WI38 (cell line): ENCODE data around the gene PSMD11.

Experiments used
- H3K4me3 ChIP-seq: 2 replicates; pipeline ENCODE4 v1.5.1; 2011; ENCODE audit warnings: low read depth, mild to moderate bottlenecking, control low read depth, low read length
- TF ChIP-seq, protein P1 (sequence below): IDR thresholded peaks from 2 replicates; pipeline ENCODE4 v1.5.1; 2012; ENCODE audit warnings: low read depth, mild to moderate bottlenecking, control low read depth, low read length

Gene PSMD11

DNA sequence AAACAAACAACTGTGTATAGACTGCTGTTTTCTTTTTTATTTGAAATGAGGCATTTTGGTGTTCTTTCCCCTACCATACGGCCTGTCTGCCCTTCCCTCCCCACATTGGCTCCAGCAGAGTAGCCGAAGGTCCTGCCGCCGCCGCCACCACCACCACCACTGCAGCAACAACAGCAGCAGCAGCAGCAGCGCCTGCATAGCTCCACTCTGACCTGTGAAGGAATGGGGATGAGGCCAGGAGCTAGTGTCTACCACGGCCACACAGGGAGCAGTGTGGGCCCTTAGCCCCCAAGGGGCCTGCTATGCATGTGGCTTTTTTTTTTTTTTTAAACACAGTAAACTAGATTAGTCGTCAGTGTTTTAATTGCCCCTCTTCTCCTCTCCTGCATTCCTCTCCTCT, 36.9 kb downstream of the PSMD11 start:
- TF ChIP-seq, protein P1, sequence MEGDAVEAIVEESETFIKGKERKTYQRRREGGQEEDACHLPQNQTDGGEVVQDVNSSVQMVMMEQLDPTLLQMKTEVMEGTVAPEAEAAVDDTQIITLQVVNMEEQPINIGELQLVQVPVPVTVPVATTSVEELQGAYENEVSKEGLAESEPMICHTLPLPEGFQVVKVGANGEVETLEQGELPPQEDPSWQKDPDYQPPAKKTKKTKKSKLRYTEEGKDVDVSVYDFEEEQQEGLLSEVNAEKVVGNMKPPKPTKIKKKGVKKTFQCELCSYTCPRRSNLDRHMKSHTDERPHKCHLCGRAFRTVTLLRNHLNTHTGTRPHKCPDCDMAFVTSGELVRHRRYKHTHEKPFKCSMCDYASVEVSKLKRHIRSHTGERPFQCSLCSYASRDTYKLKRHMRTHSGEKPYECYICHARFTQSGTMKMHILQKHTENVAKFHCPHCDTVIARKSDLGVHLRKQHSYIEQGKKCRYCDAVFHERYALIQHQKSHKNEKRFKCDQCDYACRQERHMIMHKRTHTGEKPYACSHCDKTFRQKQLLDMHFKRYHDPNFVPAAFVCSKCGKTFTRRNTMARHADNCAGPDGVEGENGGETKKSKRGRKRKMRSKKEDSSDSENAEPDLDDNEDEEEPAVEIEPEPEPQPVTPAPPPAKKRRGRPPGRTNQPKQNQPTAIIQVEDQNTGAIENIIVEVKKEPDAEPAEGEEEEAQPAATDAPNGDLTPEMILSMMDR: no peak
- H3K4me3 ChIP-seq: no peak overlapping the region

DNA sequence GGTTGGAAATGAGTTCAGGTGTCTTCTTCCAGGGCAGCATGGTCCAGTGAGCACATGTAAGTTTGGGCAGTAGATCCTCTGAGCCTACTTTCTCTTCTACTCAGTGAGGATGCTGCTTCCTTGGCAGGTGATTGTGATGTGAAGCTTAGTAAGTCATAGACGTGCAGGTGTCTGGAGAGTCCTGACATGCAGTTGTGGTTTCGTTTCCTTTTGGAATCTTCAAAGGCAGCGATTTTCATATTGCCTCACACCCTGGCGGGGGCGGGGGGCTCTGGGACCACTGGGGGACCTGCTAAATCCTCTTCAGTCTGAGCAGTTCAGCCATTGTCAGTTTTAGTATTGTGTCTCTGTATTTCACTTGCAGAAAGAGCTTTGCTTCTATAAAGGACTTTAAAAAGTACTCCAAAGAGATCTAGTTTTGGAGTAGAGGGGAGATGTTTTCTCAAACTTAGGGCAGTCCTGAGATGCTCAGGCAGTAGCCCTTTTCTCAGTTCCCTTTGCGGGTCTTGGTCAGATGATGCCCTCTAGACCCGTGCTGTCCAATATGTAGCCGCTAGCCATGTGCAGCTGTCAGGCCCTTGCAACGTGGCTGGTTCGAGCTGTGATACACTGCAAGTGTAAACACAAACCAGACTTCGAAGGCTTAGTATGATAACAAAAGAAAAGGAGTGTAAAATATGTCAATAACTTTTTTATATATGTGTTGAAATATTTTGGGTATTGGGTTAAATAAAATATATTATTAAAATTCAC, 38.4 kb downstream of the PSMD11 start:
- TF ChIP-seq, protein P1: no peak
- H3K4me3 ChIP-seq: no peak overlapping the region

DNA sequence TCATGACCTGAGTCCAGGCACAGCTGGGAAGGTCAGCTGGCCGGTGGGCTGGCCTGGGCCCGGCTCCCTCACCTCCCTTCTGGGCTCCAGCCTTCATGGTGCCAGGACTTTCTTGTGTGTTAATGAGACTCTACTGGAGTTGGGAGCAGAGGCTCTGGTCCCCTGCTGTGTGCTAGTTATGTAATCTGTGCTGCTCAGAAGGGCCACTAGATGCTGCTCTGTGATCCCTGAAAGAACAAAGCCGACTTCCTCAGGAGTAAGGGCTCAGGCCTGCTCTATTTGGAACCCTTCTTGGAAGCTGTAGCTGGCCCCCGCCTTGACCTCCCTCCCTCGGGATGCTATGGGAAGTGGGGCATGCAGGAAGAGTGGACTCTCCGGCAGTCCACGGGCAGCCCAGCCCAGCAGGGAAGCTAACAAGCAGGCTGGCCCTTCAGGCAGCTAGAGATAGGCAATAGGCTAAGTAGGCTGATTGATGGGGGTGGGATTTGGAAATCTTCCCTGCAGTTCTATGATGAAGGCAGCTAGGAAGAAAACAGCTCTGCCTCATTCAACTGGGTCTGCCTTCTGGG, 39.2 kb downstream of the PSMD11 start:
- H3K4me3 ChIP-seq: no peak overlapping the region
- TF ChIP-seq, protein P1: peak; percentile 65

DNA sequence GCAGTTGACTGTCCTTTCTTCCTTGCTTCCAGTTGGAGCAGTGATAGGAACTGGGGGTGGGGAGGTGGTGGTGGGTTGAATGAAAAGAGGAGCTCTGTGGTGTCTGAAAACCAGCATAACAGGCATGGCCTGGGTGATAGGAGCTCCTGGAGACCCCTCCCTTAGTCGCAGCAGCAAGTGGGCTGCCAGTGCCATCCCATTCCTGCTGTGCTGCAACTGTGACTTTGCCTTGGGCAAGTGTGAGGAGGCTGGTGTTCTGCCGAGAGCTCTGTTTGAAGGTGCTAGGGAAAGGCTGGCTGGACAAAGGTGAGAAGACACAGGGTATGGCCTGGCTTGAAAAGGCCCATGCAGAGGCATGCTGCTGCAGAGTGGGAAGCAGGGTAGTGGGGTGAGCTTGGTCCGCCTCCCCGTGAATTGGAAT, 39.7 kb downstream of the PSMD11 start:
- H3K4me3 ChIP-seq: no peak overlapping the region
- TF ChIP-seq, protein P1: no peak

DNA sequence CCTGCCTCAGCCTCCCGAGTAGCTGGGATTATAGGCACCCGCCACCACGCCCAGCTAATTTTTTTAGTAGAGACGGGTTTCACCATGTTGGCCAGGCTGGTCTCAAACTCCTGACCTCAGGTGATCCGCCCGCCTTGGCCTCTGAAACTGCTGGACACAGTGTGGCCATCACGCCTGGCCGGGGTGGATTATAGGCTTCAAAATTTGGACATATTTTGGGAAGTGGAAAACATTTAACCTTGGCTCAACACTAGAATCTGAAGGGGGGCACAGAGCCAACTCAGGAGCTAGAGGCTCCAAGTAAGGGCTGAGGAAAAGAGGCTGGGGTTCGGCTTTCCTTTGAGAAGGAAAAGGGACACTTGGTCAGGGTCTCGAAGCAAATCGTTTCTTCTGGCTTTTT, 40.3 kb downstream of the PSMD11 start:
- TF ChIP-seq, protein P1: no peak
- H3K4me3 ChIP-seq: no peak overlapping the region

DNA sequence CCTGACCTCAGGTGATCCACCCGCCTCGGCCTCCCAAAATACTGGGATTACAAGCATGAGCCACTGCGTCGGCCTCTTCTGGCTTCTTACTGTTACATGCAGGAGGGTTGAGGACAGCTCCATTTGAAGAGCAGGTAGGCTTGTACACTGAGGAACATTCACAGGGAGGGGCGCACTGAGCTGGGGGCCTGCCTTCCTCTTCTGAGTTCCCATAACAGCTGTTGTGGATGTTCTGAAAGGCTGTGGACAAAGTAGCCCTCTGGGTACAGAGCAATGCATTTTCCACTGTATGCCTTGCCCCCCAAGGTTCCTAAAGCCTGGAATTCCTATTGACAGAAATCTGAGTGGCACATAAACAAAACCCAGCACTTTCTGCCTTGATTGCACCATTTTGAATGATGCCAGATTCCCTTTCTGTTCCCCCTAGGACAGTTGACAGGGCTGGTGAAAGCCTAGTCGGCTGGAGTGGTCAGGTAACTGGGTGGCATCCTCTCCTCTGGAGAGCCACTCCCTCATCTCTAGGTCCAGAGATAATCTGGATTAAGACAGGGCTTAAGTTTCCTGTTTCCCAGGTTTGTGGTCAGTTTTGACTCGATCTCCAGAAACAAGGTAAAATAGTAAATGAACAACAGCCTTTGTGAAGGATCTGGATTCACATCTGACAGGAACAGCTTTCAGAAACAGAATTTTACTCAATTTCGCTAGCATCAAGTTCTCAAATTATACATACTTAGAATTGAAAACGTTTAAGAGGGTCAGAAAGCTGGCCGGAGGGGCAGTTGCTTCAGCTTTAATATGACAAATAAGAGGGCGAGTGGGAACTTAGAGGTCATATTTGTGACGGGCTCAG, 41.2 kb downstream of the PSMD11 start:
- no peak overlapping the region for H3K4me3 ChIP-seq
- TF ChIP-seq, protein P1: no peak
